ENCODE measurements around the gene GPSM1.

Gene GPSM1

DNA sequence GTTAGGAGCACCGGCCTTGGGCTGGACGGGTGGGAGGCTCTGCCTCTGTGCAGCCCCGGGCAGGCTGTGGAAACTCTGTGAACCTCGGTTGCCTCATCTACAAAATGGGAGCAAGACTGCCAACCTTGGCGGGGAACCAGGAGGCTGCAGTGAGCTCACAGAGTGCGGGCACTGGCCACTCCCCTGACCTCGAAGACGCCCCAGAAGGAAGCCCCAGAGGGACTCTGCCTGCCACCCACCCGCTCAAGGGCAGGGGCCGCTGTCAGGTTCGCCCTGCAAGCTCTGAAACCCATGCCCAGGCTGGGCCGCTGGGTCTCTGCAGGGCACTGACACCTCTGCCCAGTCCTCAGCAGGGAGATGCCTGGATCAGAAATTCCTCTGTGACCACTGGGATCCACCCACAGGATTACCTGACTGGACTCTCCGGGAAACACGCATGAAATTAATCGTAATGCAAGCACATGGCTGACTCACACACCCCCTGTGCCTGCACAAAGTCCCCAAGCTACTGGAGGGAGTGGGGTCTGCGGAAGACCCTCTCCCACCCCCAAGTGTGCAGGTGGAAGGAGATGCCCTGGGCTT lies 30.8 kb upstream of the GPSM1 start:
- H3K9me3 ChIP-seq (ENCODE audit: insufficient read depth, low read length) = no peaks in the 10 kb centered on the region
- H3K27ac ChIP-seq (ENCODE audit: low read length) = no peak overlapping the region
- H3K27me3 ChIP-seq (ENCODE audit: low read depth, low read length) = peaks cover 3% of the 10 kb centered on the region; the same call in 1 of the 2 replicates
- H3K36me3 ChIP-seq (replicated peaks; ENCODE audit: low read depth, low read length) = no peaks in the 10 kb centered on the region
- no peak overlapping the region; the same call in 1 of the 2 replicates for H3K4me3 ChIP-seq (ENCODE audit: low read length)
- H2AFZ ChIP-seq (ENCODE audit: low read depth, low read length) = no peak overlapping the region
- H4K20me1 ChIP-seq (ENCODE audit: insufficient read depth, low read length) = no peaks in the 10 kb centered on the region
- TF ChIP-seq, protein P1, sequence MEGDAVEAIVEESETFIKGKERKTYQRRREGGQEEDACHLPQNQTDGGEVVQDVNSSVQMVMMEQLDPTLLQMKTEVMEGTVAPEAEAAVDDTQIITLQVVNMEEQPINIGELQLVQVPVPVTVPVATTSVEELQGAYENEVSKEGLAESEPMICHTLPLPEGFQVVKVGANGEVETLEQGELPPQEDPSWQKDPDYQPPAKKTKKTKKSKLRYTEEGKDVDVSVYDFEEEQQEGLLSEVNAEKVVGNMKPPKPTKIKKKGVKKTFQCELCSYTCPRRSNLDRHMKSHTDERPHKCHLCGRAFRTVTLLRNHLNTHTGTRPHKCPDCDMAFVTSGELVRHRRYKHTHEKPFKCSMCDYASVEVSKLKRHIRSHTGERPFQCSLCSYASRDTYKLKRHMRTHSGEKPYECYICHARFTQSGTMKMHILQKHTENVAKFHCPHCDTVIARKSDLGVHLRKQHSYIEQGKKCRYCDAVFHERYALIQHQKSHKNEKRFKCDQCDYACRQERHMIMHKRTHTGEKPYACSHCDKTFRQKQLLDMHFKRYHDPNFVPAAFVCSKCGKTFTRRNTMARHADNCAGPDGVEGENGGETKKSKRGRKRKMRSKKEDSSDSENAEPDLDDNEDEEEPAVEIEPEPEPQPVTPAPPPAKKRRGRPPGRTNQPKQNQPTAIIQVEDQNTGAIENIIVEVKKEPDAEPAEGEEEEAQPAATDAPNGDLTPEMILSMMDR (IDR thresholded peaks at IDR 0.05; ENCODE audit: low read depth, low read length) = no peak
- no peak for TF ChIP-seq EZH2phosphoT487 (IDR thresholded peaks at IDR 0.05; ENCODE audit: low read depth)
- H3K4me2 ChIP-seq (ENCODE audit: low read length) = peak overlapping the region; percentile 49
- H3K79me2 ChIP-seq (ENCODE audit: low read length) = no peaks in the 10 kb centered on the region
- H3K9ac ChIP-seq (ENCODE audit: low read length) = no peak overlapping the region
- peaks cover 8% of the 10 kb centered on the region for H3K4me1 ChIP-seq (ENCODE audit: low read length)

DNA sequence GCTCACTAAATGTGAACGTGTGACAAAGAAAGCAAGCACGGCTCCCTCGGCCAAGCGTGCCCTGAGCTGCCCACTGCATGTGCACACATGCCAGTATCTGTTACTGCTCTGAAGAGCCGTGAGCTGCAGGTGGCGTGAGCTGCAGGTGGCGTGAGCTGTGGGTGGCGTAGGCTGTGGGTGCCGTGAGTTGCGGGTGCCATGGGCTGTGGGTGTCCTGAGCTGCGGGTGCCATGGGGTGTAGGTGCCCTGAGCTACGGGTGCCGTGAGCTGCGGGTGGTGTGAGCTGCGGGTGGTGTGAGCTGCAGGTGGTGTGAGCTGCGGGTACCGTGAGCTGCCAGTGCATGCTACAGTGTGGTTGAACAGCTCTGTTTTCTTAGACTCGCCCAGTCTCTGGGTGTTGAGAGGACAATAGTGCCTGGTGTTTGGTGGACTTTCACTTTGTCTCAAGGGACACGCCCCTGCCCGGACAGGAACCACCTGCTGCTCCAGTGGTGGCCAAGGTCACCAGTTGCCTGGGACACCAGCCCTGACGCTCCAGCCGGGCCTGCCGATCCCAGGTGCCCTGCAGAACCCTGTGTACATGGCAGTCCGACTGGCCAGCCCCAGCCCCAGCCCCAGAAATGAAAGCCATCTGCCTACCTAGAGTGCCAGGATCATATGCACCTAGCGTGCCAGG lies 30.2 kb upstream of the GPSM1 start:
- H3K27me3 ChIP-seq (ENCODE audit: low read depth, low read length) = peaks cover 3% of the 10 kb centered on the region; the same call in 1 of the 2 replicates
- peak overlapping the region; percentile 39 for H3K4me3 ChIP-seq (ENCODE audit: low read length)
- H3K4me1 ChIP-seq (ENCODE audit: low read length) = peaks cover 8% of the 10 kb centered on the region
- no peaks in the 10 kb centered on the region for H4K20me1 ChIP-seq (ENCODE audit: insufficient read depth, low read length)
- TF ChIP-seq, protein P1 (IDR thresholded peaks at IDR 0.05; ENCODE audit: low read depth, low read length) = no peak
- no peaks in the 10 kb centered on the region for H3K36me3 ChIP-seq (replicated peaks; ENCODE audit: low read depth, low read length)
- no peaks in the 10 kb centered on the region for H3K9me3 ChIP-seq (ENCODE audit: insufficient read depth, low read length)
- no peak overlapping the region for H3K9ac ChIP-seq (ENCODE audit: low read length)
- no peak overlapping the region for H3K27ac ChIP-seq (ENCODE audit: low read length)
- no peaks in the 10 kb centered on the region for H3K79me2 ChIP-seq (ENCODE audit: low read length)
- no peak overlapping the region for H2AFZ ChIP-seq (ENCODE audit: low read depth, low read length)
- peak overlapping the region; percentile 49 for H3K4me2 ChIP-seq (ENCODE audit: low read length)

DNA sequence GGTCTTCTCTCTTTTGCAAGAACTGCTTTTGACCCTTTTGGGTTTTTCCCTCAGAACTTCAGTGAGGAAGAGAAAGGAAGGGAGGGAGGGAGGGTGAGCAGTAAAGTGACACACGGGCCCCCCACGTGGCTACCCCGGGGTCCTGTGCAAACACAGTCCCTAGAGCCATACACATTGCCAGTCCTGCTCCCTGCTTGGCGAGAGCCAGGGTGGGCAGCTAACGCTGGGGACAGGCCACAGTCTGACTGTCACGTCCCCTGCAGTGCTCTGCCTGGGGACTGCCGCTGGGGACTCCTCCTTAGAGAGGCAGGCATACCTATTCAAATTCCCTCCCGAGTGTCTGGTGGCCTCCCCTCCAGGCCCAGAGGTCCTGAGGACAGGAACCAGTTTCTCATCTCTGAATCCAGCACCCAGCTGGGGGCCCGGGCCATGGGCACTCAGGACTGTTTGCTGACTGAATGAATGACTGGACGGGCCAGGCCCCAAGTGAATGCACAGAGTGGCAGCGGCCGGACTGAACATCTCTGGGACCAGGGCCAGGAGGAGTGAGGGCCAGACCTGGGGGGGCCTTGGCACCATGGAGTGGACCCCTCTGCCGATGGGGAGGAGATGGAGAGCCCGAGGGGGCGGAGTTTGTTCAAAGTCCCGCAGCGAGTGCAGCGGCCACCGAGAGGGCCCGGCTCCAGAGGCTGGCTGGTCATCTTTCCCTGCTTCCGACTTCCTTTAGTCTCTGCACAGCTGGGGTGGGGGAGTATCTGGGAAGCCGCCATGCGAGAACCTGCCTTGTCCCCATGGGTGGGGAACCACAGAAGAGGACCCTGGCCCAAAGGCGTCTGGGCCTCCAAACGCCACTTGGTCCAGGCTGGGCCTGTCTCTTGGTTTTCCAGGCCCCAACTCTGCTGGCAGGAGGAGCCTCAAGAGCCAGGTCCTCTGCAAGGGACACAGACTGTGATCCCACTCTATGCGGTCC lies 29.3 kb upstream of the GPSM1 start:
- peak overlapping the region; percentile 49; the same call in 1 of the 2 replicates for H3K4me2 ChIP-seq (ENCODE audit: low read length)
- H3K4me1 ChIP-seq (ENCODE audit: low read length) = peaks cover 8% of the 10 kb centered on the region
- H3K79me2 ChIP-seq (ENCODE audit: low read length) = no peaks in the 10 kb centered on the region
- H2AFZ ChIP-seq (ENCODE audit: low read depth, low read length) = no peak overlapping the region
- H3K27me3 ChIP-seq (ENCODE audit: low read depth, low read length) = peaks cover 3% of the 10 kb centered on the region; the same call in 1 of the 2 replicates
- no peaks in the 10 kb centered on the region for H3K36me3 ChIP-seq (replicated peaks; ENCODE audit: low read depth, low read length)
- TF ChIP-seq EZH2phosphoT487 (IDR thresholded peaks at IDR 0.05; ENCODE audit: low read depth) = no peak
- TF ChIP-seq, protein P1 (IDR thresholded peaks at IDR 0.05; ENCODE audit: low read depth, low read length) = no peak
- H4K20me1 ChIP-seq (ENCODE audit: insufficient read depth, low read length) = no peaks in the 10 kb centered on the region
- no peak overlapping the region for H3K27ac ChIP-seq (ENCODE audit: low read length)
- no peak overlapping the region; the same call in 1 of the 2 replicates for H3K4me3 ChIP-seq (ENCODE audit: low read length)
- no peaks in the 10 kb centered on the region for H3K9me3 ChIP-seq (ENCODE audit: insufficient read depth, low read length)
- H3K9ac ChIP-seq (ENCODE audit: low read length) = no peak overlapping the region

DNA sequence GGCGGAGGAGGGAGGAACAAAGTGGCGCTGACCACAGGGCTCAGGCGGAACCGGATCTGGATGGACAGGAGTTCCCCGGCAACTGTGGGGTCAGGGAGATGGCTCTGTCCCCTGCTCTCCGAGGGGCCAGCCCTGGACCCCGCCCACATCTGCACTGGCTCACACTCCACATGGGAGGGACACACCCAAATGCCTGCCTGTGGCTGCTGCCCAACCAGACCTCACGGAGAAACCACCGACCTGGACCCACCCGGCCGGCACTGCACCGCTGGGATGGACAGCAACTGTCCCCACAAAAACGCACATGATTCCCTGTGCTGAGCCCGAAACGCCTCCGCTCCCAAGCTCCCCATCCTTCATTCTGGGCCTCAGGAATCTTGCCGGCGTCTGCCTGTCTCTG lies 28.2 kb upstream of the GPSM1 start:
- Histone ChIP-seq H3K79me2 (ENCODE audit: low read length) (no peaks in the 10 kb centered on the region), H3K9me3 (ENCODE audit: insufficient read depth, low read length) (no peaks in the 10 kb centered on the region), H3K36me3 (replicated peaks; ENCODE audit: low read depth, low read length) (no peaks in the 10 kb centered on the region), H3K27me3 (ENCODE audit: low read depth, low read length) (peaks cover 3% of the 10 kb centered on the region; the same call in 1 of the 2 replicates), H3K4me2 (ENCODE audit: low read length) (no peak overlapping the region), H3K27ac (ENCODE audit: low read length) (no peak overlapping the region), H3K4me3 (ENCODE audit: low read length) (no peak overlapping the region), H3K9ac (ENCODE audit: low read length) (no peak overlapping the region), H4K20me1 (ENCODE audit: insufficient read depth, low read length) (no peaks in the 10 kb centered on the region), H3K4me1 (ENCODE audit: low read length) (peaks cover 8% of the 10 kb centered on the region), H2AFZ (ENCODE audit: low read depth, low read length) (no peak overlapping the region)
- TF ChIP-seq EZH2phosphoT487 (IDR thresholded peaks at IDR 0.05; ENCODE audit: low read depth) = no peak
- TF ChIP-seq, protein P1 (IDR thresholded peaks at IDR 0.05; ENCODE audit: low read depth, low read length) = no peak
